ENCODE data around the gene ANK3.

DNA sequence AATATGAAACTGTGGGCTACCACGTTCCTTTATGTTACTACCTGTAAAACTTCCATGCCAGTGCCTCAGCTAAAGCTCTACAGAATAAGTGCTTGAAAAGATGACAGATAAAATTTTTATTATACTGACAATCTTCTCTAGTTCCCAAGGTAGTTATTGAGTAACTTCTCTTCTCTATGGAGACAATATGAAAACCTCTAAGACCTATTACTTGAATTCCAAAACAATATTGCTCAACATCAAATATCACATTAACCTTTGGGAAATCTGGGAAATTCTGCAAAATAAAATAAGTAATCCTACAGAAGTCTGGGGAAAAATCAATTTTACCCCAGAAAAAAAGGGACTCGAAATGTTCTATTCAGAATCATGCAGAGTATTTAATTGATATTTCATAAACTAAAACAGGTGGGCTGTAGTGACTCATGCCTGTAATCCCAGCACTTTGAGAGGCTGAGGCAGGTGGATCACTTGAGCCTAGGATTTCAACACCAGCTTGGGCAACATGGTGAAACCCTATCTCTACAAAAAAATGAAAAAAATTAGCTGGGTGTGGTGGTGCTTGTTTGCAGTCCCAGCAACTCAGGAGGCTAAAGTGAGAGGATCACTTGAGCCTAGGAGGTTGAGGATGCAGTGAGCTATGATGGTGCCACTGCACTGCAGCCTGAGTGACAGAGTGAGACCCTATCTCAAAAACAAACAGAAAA lies 23.8 kb upstream of the ANK3 start:
- TF ChIP-seq CTCF (conservative IDR thresholded peaks at IDR 0.05) = no peak
- no peak for TF ChIP-seq EZH2 (IDR thresholded peaks at IDR 0.05; ENCODE audit: low read depth)
